OCI-LY7 (cell line): ENCODE results near the gene CCDC81. TPM values are rescaled to one million over a fixed set of nuclear protein-coding genes. Genes with fewer than 3 reads are reported as not detected.
"Not testable (repeated sequence)": the region's sequence is repeated elsewhere in the genome, so short reads cannot be mapped to it uniquely, and the experiment has no call there.

Experiments used
- BruUV-seq: library from RNA; stranded (reverse); fragments of 400-500 nt; replicated peaks from 2 replicates; lab custom pipeline; 2021; lab: Mats Ljungman, UMichigan
- CTCF ChIA-PET: fragments of 300-600 bp; sonication (Branson Sonifier 250); formaldehyde crosslinking; loops from one replicate; lab custom pipeline; 2022; ENCODE audit warnings: antibody characterized with exemption; ENCODE audit not compliant: unreplicated experiment; lab: Charles Lee
- POLR2A ChIA-PET: fragments of 300-600 bp; sonication (Branson Sonifier 250); formaldehyde crosslinking; loops from one replicate; lab custom pipeline; 2022; ENCODE audit warnings: antibody characterized with exemption; lab: Charles Lee
- DNase-seq: peaks from one replicate; pipeline ENCODE4 v3.0.0-alpha.2; 2015; ENCODE audit warnings: low spot score
- H2AFZ ChIP-seq: fragments of 200-600 bp; sonication (generic), shearing (Covaris generic); 2 replicates; pipeline ENCODE4 v1.6.1; 2014; ENCODE audit warnings: mild to moderate bottlenecking, antibody characterized with exemption, low read length, moderate library complexity
- H3K27ac ChIP-seq: fragments of 200-600 bp; sonication (generic); 2 replicates; pipeline ENCODE4 v1.5.1; 2014; ENCODE audit warnings: mixed run types, low read depth, mild to moderate bottlenecking, moderate library complexity, low read length, inconsistent platforms; ENCODE audit not compliant: poor library complexity, severe bottlenecking
- H3K36me3 ChIP-seq: fragments of 200-600 bp; sonication (generic); 2 replicates; pipeline ENCODE4 v1.6.1; 2014; ENCODE audit warnings: mild to moderate bottlenecking, antibody characterized with exemption, low read length, moderate library complexity, mixed read lengths; ENCODE audit not compliant: insufficient read depth
- H3K4me1 ChIP-seq: fragments of 200-600 bp; sonication (generic); 2 replicates; pipeline ENCODE4 v1.5.1; 2014; ENCODE audit warnings: mild to moderate bottlenecking, low read length; ENCODE audit not compliant: insufficient read depth, poor library complexity, severe bottlenecking
- H3K4me2 ChIP-seq: fragments of 200-600 bp; sonication (generic); 2 replicates; pipeline ENCODE4 v1.6.1; 2014; ENCODE audit warnings: mild to moderate bottlenecking, low read length
- H3K4me3 ChIP-seq: fragments of 200-600 bp; sonication (generic); 2 replicates; pipeline ENCODE4 v1.5.1; 2014; ENCODE audit warnings: mild to moderate bottlenecking, low read depth, low read length; ENCODE audit not compliant: poor library complexity, severe bottlenecking
- H3K79me2 ChIP-seq: fragments of 200-600 bp; sonication (generic); 2 replicates; pipeline ENCODE4 v1.6.1; 2016; ENCODE audit warnings: low read depth, mild to moderate bottlenecking, low read length, moderate library complexity, mixed read lengths; ENCODE audit not compliant: insufficient read depth
- H3K9me2 ChIP-seq: fragments of 200-600 bp; sonication (generic); 2 replicates; pipeline ENCODE4 v1.6.1; 2016; ENCODE audit warnings: mild to moderate bottlenecking, low read length, mixed read lengths; ENCODE audit not compliant: insufficient read depth
- H3K9me3 ChIP-seq: fragments of 200-600 bp; sonication (generic); 2 replicates; pipeline ENCODE4 v1.6.1; 2014; ENCODE audit warnings: mild to moderate bottlenecking, mixed run types, low read length, mixed read lengths
- H4K20me1 ChIP-seq: fragments of 200-600 bp; sonication (generic); 2 replicates; pipeline ENCODE4 v1.6.1; 2014; ENCODE audit warnings: mild to moderate bottlenecking, antibody characterized with exemption, low read length, moderate library complexity, mixed read lengths; ENCODE audit not compliant: insufficient read depth
- EZH2phosphoT487 ChIP-seq: fragments of 200-600 bp; sonication (generic); IDR thresholded peaks from 2 replicates; pipeline ENCODE4 v1.6.1; 2018; ENCODE audit warnings: low read depth, borderline replicate concordance, mild to moderate bottlenecking, mixed run types, antibody characterized with exemption, low read length, moderate library complexity, mixed read lengths
- intact Hi-C: fragments of 100-400 bp; cut with micrococcal nuclease; formaldehyde crosslinking; loops from one replicate; pipeline ENCODE4 v1.10.0; 2022; ENCODE audit not compliant: unreplicated experiment
- total RNA-seq, 2 experiments: library from RNA; depleted of rRNA in 1 of 2; stranded (reverse); fragments of >200 nt in 1 of 2; shearing (Covaris generic) in 1 of 2; gene quantifications; 2 replicates each; pipeline ENCODE4 v1.2.3, GENCODE V29; 2014 to 2022
- TF ChIP-seq, protein P1 (sequence below): fragments of 200-600 bp; sonication (generic); conservative IDR thresholded peaks from 2 replicates; pipeline ENCODE4 v1.5.1; 2014; ENCODE audit warnings: mild to moderate bottlenecking, antibody characterized with exemption, low read length, moderate library complexity, mixed read lengths

Gene CCDC81
- total RNA-seq, 2 experiments from 2014 or later: 0.41 to 1.0 TPM

DNA sequence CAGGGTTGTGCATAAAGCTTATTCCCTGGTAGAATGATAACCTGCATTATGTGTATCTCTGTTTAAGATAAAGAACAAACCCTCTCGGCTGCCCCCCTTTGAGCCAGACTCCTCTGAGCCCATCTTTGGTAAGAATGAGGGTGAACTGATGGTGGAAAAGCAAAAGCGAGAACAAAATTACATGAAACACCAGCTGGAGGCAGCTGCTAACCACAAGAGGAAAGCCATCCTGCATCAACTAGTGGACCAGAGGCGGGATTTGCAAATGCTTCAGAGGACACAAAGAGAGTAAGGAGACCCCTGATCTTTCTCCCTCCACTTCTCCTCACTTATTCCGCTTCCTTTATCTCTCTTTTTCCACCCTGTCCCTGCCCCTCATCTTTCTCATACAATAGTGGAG is 40.3 kb downstream of the CCDC81 start:
- no peaks in the 10 kb centered on the region for H4K20me1 ChIP-seq
- CTCF ChIA-PET: no interaction called here
- H3K9me3 ChIP-seq: no peaks in the 10 kb centered on the region
- H3K27ac ChIP-seq: no peak overlapping the region
- no peaks in the 10 kb centered on the region for H3K4me1 ChIP-seq
- no TSS peak for BruUV-seq
- no peaks in the 10 kb centered on the region for H3K9me2 ChIP-seq
- H2AFZ ChIP-seq: no peak overlapping the region
- intact Hi-C loops: no loop called here
- POLR2A ChIA-PET: no interaction called here
- no peak for DNase-seq
- TF ChIP-seq, protein P1, sequence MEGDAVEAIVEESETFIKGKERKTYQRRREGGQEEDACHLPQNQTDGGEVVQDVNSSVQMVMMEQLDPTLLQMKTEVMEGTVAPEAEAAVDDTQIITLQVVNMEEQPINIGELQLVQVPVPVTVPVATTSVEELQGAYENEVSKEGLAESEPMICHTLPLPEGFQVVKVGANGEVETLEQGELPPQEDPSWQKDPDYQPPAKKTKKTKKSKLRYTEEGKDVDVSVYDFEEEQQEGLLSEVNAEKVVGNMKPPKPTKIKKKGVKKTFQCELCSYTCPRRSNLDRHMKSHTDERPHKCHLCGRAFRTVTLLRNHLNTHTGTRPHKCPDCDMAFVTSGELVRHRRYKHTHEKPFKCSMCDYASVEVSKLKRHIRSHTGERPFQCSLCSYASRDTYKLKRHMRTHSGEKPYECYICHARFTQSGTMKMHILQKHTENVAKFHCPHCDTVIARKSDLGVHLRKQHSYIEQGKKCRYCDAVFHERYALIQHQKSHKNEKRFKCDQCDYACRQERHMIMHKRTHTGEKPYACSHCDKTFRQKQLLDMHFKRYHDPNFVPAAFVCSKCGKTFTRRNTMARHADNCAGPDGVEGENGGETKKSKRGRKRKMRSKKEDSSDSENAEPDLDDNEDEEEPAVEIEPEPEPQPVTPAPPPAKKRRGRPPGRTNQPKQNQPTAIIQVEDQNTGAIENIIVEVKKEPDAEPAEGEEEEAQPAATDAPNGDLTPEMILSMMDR: no peak
- no peak for TF ChIP-seq EZH2phosphoT487
- H3K79me2 ChIP-seq: no peaks in the 10 kb centered on the region
- no peak overlapping the region for H3K4me3 ChIP-seq
- H3K36me3 ChIP-seq: no peaks in the 10 kb centered on the region
- no peak overlapping the region for H3K4me2 ChIP-seq

DNA sequence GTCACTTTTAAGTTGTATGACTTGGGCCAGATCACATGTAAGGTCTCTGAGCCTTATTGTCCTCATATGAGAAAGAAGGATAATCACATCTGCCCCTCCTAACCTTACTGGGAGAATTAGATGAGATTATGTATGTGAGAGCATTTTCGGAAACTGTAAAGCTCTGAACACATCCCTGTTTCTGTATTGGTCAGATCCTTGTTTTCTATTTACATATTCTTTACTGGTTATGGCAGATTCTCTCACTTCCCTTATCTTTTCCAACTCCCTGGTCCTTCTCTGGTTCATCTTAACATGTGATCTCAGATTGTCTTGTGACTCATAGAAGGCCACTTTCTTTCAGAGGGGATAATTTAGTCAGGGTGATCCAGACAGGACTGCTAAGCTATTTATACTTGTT is 41.8 kb downstream of the CCDC81 start:
- H3K4me1 ChIP-seq: no peaks in the 10 kb centered on the region
- no peak for DNase-seq
- H3K9me3 ChIP-seq: no peaks in the 10 kb centered on the region
- H3K4me2 ChIP-seq: no peak overlapping the region
- H3K4me3 ChIP-seq: no peak overlapping the region
- no peaks in the 10 kb centered on the region for H3K79me2 ChIP-seq
- no peaks in the 10 kb centered on the region for H4K20me1 ChIP-seq
- no peaks in the 10 kb centered on the region for H3K36me3 ChIP-seq
- TF ChIP-seq, protein P1: no peak
- TF ChIP-seq EZH2phosphoT487: no peak
- no peaks in the 10 kb centered on the region for H3K9me2 ChIP-seq
- POLR2A ChIA-PET: interaction anchor here (0.8 kb wide), 1 partner anchor 12 kb away, joined by 3 read pairs; no protein-coding TSS in a partner anchor
- no peak overlapping the region for H3K27ac ChIP-seq
- intact Hi-C loops: no loop called here
- CTCF ChIA-PET: no interaction called here
- no TSS peak for BruUV-seq
- H2AFZ ChIP-seq: no peak overlapping the region

DNA sequence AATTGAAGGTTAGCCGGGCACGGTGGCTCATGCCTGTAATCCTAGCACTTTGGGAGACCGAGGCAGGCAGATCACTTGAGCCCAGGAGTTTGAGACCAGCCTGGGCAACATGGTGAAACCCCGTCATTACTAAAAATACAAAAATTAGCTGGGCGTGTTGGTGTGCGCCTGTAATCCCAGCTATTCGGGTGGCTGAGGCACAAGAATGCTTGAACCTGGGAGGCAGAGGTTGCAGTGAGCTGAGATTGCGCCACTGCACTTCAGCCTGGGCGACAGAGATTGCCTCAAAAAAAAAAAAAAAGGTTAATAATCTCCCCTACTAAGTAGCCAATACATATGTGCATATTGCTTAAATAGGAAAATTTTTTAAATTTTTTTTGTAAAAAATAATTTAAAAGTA is 42.3 kb downstream of the CCDC81 start:
- POLR2A ChIA-PET: interaction anchor here (0.8 kb wide), 1 partner anchor 12 kb away, joined by 3 read pairs; no protein-coding TSS in a partner anchor
- H3K4me1 ChIP-seq, CTCF ChIA-PET, H3K4me2 ChIP-seq, H3K36me3 ChIP-seq, H3K9me2 ChIP-seq, H3K4me3 ChIP-seq, DNase-seq, H3K27ac ChIP-seq, H3K9me3 ChIP-seq, H2AFZ ChIP-seq, BruUV-seq, H4K20me1 ChIP-seq, H3K79me2 ChIP-seq, intact Hi-C loops: not testable (repeated sequence)
